BLaER1 treated with 17β-estradiol and CSF1 and Interleukin-3, amounts not matched to agents 10 nM and 100 nM (cell line): ENCODE data around the gene AK9.
"Not testable (repeated sequence)": the region's sequence is repeated elsewhere in the genome, so short reads cannot be mapped to it uniquely, and the experiment has no call there.

ENCODE experiments used
- H3K27ac ChIP-seq, 11 experiments: shearing (Covaris generic); formaldehyde crosslinking; 2 replicates each; pipeline ENCODE4 v1.8.1; 2022
- H3K27me3 ChIP-seq, 11 experiments: shearing (Covaris generic); formaldehyde crosslinking; 2 replicates each; pipeline ENCODE4 v1.8.1; 2022
- H3K36me3 ChIP-seq, 11 experiments: shearing (Covaris generic); formaldehyde crosslinking; 2 replicates each; pipeline ENCODE4 v1.8.1; 2022
- H3K4me1 ChIP-seq, 10 experiments: shearing (Covaris generic); formaldehyde crosslinking; 2 replicates each; pipeline ENCODE4 v1.8.1; 2022
- H3K4me2 ChIP-seq, 11 experiments: shearing (Covaris generic); formaldehyde crosslinking; 2 replicates each; pipeline ENCODE4 v1.8.1; 2022
- H3K4me3 ChIP-seq, 10 experiments: shearing (Covaris generic); formaldehyde crosslinking; 2 replicates each; pipeline ENCODE4 v1.8.1; 2022
- H3K9ac ChIP-seq, 11 experiments: shearing (Covaris generic); formaldehyde crosslinking; 2 replicates each; pipeline ENCODE4 v1.8.1; 2022
- H3K9me3 ChIP-seq, 11 experiments: shearing (Covaris generic); formaldehyde crosslinking; replicated peaks in 1 of 11; 2 replicates each; pipeline ENCODE4 v1.8.1; 2022
- H4K20me1 ChIP-seq, 11 experiments: shearing (Covaris generic); formaldehyde crosslinking; 2 replicates each; pipeline ENCODE4 v1.8.1; 2022
- Cebpa-rat ChIP-seq, 11 experiments: shearing (Covaris generic); IDR thresholded peaks; 2 replicates each; pipeline ENCODE4 v1.8.1; 2022

Gene AK9

DNA sequence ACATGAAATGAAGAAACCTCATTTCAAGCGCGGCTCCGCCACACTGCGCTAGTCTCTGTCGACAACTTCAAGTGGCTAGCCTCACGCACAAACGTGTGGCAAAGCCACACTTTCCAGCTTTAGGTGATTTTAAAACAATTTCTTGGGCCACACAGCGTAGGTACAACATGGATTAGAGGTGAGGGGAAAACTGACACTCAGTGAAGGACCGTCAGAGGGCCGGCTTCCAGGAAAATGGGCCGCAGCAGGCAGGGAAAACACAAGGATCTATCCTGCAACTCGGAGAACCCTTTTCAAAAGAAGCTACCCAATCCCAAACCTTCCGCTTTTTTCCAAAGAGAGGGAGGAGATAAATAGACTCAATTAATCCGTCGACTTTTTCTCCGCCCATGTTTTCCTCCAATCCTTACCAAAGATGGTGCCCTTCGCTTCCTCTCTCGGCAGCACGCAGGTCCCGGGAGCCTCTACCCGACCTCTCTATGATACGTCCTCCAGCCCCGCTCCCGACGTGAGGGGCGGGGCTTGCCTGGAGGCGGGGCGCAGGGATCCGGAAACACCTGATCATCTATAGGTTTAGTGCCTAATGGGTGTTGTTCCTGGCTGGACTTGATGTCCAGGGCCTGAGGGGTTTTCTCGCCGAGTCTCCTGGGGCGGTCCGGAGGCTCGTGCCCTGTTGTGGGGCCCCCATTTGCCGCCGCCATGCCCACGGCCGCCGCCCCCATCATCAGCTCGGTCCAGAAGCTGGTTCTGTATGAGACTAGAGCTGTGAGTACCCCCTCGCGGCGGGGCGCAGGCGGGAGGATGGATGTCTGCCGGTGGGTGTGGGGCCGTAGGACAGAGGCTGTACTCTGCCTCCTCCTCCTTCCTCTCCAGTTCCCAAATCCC, at the start of gene AK9, which contains the start of gene FIG4:
AK9 (minus strand) TSS at position 466 of the 885 bp plus-strand sequence. CDS start 15,457 bp downstream, outside the sequence.
FIG4 (plus strand) TSS at position 560 of the 885 bp plus-strand sequence; CDS start at position 700, 140 bp downstream.
- peak within 1 kb of the TSS; percentile 63 to 87 (median 82) for H3K27ac ChIP-seq
- peaks cover 0 to 9% (median 0%) of the 10 kb centered on the region in 11 experiments; a peak in 3 of 22 replicates for H4K20me1 ChIP-seq

DNA sequence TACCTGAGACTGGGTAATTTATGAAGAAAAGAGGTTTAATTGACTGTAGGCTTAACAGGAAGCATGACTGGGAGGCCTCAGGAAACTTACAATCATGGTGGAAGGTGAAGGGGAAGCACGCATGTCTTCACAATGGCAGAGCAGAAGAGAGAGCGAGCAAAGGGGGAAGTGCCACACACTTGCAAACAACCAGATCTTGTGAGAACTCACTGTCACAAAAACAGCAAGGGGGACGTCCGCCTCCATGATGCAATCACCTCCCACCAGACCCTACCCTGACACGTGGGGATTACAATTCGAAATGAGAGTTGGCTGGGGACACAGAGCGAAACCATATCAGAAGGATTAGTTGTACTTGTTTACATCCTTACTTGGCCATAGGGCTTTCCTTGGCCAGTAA, 49.8 kb upstream of the AK9 start:
- H3K27ac ChIP-seq, result no peak overlapping the region
- no peaks in the 10 kb centered on the region for H3K27me3 ChIP-seq
- H3K36me3 ChIP-seq, result peaks cover 2 to 82% (median 14%) of the 10 kb centered on the region in 11 experiments; a peak in 16 of 22 replicates
- TF ChIP-seq Cebpa-rat (IDR thresholded peaks at IDR 0.05), result no peak
- no peak overlapping the region for H3K9ac ChIP-seq
- peaks cover 0 to 12% (median 0%) of the 10 kb centered on the region in 10 experiments; a peak in 6 of 20 replicates for H3K4me1 ChIP-seq
- peaks cover 0 to 15% (median 0%) of the 10 kb centered on the region in 11 experiments; a peak in 3 of 22 replicates for H3K9me3 ChIP-seq
- no peaks in the 10 kb centered on the region for H4K20me1 ChIP-seq
- H3K4me2 ChIP-seq, result no peak overlapping the region
- no peak overlapping the region for H3K4me3 ChIP-seq

More for the DNA sequence above, at the start of gene AK9, which contains the start of gene FIG4:
- Histone ChIP-seq H3K4me3 (peak within 1 kb of the TSS; percentile 72 to 91 (median 87)), H3K9me3 (peaks cover 0 to 10% (median 0%) of the 10 kb centered on the region in 11 experiments; a peak in 2 of 22 replicates), H3K9ac (peak within 1 kb of the TSS; percentile 64 to 88 (median 83)), H3K27me3 (no peaks in the 10 kb centered on the region), H3K4me2 (peak within 1 kb of the TSS; percentile 88 to 99 (median 96)), H3K36me3 (peaks cover 0 to 17% (median 0%) of the 10 kb centered on the region in 11 experiments; a peak in 5 of 22 replicates), H3K4me1 (peaks cover 34 to 66% (median 47%) of the 10 kb centered on the region in 10 experiments)
- no peak for TF ChIP-seq Cebpa-rat (IDR thresholded peaks at IDR 0.05)

DNA sequence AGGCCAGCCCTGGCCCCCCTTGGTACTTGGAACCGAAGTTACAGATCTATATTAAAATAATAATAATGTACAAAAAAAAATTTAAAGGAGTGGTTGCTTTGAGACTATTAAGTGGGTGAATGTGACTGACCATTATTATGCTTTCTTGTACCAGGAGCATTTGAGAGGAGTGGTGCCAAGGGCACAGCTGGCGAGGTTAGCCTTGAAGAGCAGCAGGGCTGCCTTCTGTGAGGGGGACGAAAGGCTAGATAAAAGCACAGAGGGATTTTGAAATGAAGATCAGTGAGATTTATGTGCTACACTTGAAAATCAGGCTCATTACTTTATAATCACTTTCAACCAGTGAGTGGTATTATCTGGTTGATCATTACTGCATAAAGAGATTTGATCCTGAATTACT, 48.7 kb upstream of the AK9 start:
- H3K27ac ChIP-seq, result no peak overlapping the region
- no peak overlapping the region for H3K9ac ChIP-seq
- peaks cover 0 to 12% (median 0%) of the 10 kb centered on the region in 10 experiments; a peak in 6 of 20 replicates for H3K4me1 ChIP-seq
- TF ChIP-seq Cebpa-rat (IDR thresholded peaks at IDR 0.05), result no peak
- no peaks in the 10 kb centered on the region for H4K20me1 ChIP-seq
- H3K4me3 ChIP-seq, result no peak overlapping the region
- no peak overlapping the region for H3K4me2 ChIP-seq
- no peaks in the 10 kb centered on the region for H3K27me3 ChIP-seq
- H3K36me3 ChIP-seq, result peaks cover 6 to 89% (median 19%) of the 10 kb centered on the region in 11 experiments; a peak in 18 of 22 replicates
- peaks cover 0 to 15% (median 0%) of the 10 kb centered on the region in 11 experiments; a peak in 3 of 22 replicates for H3K9me3 ChIP-seq

- H3K4me2 ChIP-seq, result no peak overlapping the region
- H3K27me3 ChIP-seq, result no peaks in the 10 kb centered on the region
- no peak overlapping the region for H3K4me3 ChIP-seq
- H3K9me3 ChIP-seq, result peaks cover 0 to 15% (median 0%) of the 10 kb centered on the region in 11 experiments; a peak in 3 of 22 replicates
- H4K20me1 ChIP-seq, result no peaks in the 10 kb centered on the region
- peaks cover 0 to 7% (median 0%) of the 10 kb centered on the region in 10 experiments; a peak in 6 of 20 replicates for H3K4me1 ChIP-seq
- no peak overlapping the region for H3K9ac ChIP-seq
- TF ChIP-seq Cebpa-rat (IDR thresholded peaks at IDR 0.05), result no peak
- no peak overlapping the region for H3K27ac ChIP-seq
- peaks cover 6 to 82% (median 18%) of the 10 kb centered on the region in 11 experiments; a peak in 18 of 22 replicates for H3K36me3 ChIP-seq
Observed at GRCh38 chr6:109738667-109739066, 47.7 kb upstream of the AK9 start.

DNA sequence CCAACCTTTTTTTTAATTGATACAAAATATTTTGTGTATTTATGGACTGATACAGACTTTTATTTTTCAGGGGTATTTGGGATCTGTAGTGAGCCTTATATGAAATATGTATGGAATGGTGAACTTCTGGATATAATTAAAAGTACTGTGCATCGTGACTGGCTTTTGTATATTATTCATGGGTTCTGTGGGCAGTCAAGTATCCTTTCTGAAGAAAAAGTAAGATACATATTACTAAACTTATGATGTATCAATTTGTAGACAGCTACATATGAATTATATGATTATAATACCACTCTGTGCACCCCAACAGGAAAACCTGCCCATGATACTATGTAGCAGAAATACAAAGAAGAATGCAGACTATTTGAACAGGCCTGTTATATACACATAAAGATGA, 47.3 kb upstream of the AK9 start:
- TF ChIP-seq Cebpa-rat (IDR thresholded peaks at IDR 0.05), result no peak
- H3K4me3 ChIP-seq, result no peak overlapping the region
- H3K27me3 ChIP-seq, result no peaks in the 10 kb centered on the region
- no peak overlapping the region for H3K4me2 ChIP-seq
- no peak overlapping the region for H3K9ac ChIP-seq
- H3K9me3 ChIP-seq, result peaks cover 0 to 15% (median 0%) of the 10 kb centered on the region in 11 experiments; a peak in 3 of 22 replicates
- no peak overlapping the region for H3K27ac ChIP-seq
- peaks cover 6 to 82% (median 18%) of the 10 kb centered on the region in 11 experiments; a peak in 18 of 22 replicates for H3K36me3 ChIP-seq
- peaks cover 0 to 3% (median 0%) of the 10 kb centered on the region in 10 experiments; a peak in 1 of 20 replicates for H3K4me1 ChIP-seq
- H4K20me1 ChIP-seq, result no peaks in the 10 kb centered on the region

GRCh38 chr6:109736273-109737025, 45.4 kb upstream of the AK9 start:
- H3K4me2 ChIP-seq, result no peak overlapping the region

GRCh38 chr6:109725250-109725649, 34.2 kb upstream of the AK9 start:
- not testable (repeated sequence) for H3K9ac ChIP-seq, H3K27ac ChIP-seq, H3K4me3 ChIP-seq, H3K4me1 ChIP-seq, H3K4me2 ChIP-seq, H4K20me1 ChIP-seq, H3K27me3 ChIP-seq
- Histone ChIP-seq H3K9me3 (peaks cover 0 to 14% (median 8%) of the 10 kb centered on the region in 11 experiments; a peak in 14 of 22 replicates), H3K36me3 (peaks cover 0 to 85% (median 4%) of the 10 kb centered on the region in 11 experiments; a peak in 7 of 22 replicates)

More at GRCh38 chr6:109736273-109737025, 45.4 kb upstream of the AK9 start:
- Histone ChIP-seq H3K4me1 (no peaks in the 10 kb centered on the region), H4K20me1 (0 out of 22 replicates have a peak, but pooled peaks cover 0 to under 1% (median 0%) of the 10 kb centered on the region in 11 experiments), H3K27me3 (no peaks in the 10 kb centered on the region), H3K4me3 (no peak overlapping the region), H3K36me3 (peaks cover 6 to 85% (median 18%) of the 10 kb centered on the region in 11 experiments; a peak in 18 of 22 replicates), H3K9ac (no peak overlapping the region), H3K27ac (no peak overlapping the region), H3K9me3 (peaks cover 0 to 15% (median 0%) of the 10 kb centered on the region in 11 experiments; a peak in 3 of 22 replicates)
- TF ChIP-seq Cebpa-rat (IDR thresholded peaks at IDR 0.05), result no peak

DNA sequence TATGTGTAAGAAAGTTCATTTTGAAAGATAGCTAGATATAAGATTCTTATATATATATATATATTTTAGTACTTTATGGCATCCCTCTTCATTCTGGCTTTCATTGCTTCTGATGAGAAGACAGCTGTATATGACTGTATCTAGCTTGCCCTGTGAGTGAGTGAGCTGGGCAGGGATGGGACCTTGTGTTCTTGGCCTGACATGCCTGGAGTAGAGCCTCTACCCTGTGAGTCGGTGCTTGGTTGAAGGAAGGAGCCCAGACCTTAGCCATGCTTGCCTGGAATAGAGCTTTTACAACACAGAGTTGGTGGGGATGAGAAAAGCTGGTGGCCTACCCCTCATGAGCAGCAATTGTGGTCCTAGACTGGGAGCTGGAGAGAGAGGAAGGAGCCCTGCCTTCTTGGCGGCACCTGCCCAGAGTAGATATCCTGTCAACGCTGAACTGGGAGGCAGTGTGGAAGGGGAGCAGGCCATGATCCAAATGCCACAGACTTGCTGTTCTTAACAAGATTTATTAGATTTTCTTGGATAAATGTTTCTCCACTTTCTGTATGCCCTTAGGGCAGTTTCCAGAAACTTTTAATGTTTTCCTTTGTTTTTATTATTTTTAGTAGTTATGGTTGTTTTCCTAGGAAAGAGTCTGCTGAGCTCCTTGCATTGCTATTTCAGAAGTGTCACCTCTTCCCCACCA, 31.7 kb upstream of the AK9 start:
- Histone ChIP-seq H3K9ac (no peak overlapping the region), H3K4me2 (no peak overlapping the region), H4K20me1 (peaks cover 0 to 13% (median 0%) of the 10 kb centered on the region in 11 experiments; a peak in 4 of 22 replicates), H3K4me1 (peaks cover 0 to 5% (median 0%) of the 10 kb centered on the region in 10 experiments; a peak in 1 of 20 replicates), H3K9me3 (peaks cover 0 to 14% (median 8%) of the 10 kb centered on the region in 11 experiments; a peak in 14 of 22 replicates), H3K36me3 (peaks cover 0 to 89% (median 8%) of the 10 kb centered on the region in 11 experiments; a peak in 12 of 22 replicates), H3K4me3 (no peak overlapping the region), H3K27me3 (no peaks in the 10 kb centered on the region), H3K27ac (no peak overlapping the region)
- TF ChIP-seq Cebpa-rat (IDR thresholded peaks at IDR 0.05), result no peak
